Fibroblast of skin of right biceps (primary cell): ENCODE results near the gene HIBADH.
"Not testable (repeated sequence)": the region's sequence is repeated elsewhere in the genome, so short reads cannot be mapped to it uniquely, and the experiment has no call there.

Experiments used
- DNase-seq: peaks from one replicate; pipeline ENCODE4 v3.0.0-alpha.2; 2013

The HIBADH gene

DNA sequence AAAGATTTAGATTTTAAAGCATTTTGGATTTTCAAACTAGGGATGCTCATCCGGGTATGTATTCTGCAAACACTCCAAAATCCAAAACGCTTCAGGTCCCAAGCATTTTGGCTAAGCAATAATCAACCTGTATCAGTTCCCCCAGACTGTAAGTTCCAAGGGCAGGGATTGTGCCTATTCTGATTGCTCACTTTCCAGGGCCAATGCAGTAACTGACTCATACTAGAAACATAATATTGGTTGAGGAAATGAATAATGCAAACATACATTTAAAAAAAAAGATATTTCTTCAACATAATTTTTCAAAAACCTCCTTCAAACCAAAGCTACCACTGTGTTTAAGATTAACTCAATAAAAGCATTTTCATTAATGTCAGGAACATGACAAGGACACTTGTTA, 69.5 kb downstream of the HIBADH start:
- DNase-seq: peak; percentile 22

DNA sequence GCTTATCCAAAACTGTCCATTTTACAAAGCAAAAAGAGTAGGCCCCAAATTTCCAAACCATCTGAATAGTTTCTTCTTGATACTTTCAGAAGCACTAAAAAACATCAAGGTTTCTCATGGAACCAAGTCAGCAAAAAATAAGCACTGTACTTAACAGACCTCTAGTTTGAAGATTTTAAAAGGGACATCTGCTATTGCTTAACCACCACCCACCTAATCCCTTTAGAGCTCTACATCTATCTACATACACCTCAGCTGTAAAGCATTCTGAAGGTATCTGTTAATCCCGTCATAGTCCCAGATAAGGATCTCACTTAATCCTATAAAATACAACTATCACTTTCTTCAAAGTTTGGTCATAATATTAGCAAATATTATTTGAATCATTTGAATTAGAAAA, 72.3 kb downstream of the HIBADH start:
- no peak for DNase-seq

DNA sequence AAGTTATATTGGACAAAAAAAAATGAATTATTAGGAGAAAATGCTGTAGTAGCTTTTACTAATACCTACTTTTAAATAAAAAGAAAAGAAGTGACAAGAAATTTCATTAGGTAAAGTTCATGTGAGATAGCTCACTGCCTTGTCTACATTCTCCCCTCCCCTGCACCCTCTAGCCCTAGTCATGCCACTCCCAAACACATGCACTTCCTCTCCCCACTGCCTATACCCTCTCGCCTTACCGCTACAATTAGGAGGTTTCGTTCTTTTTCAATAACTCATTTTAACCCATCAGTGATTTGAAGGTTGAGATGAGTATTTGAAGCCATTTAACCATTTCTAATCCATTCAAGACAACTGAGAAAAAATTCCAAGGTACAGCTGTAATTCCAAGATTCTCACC, 75.3 kb downstream of the HIBADH start:
- DNase-seq: no peak

DNA sequence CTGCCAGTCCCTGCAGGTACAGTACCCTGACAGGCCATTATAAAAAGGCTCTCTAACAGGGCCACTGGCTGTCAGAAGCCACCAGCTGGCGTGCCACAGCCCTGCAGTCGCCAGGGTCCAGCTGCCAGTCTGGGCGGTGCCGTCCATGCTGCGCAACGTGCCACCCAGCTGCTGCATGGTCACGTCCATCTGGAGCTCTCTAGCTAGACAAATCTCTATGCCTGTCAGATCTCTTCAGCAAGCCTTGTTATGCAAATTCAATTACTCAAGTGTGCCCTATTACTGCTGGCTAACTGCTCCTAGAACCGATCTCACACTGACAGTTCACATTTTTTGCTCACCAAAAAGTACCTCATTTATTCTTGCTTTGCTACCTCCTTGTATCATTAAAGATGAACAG, 75.9 kb downstream of the HIBADH start:
- DNase-seq: no peak

DNA sequence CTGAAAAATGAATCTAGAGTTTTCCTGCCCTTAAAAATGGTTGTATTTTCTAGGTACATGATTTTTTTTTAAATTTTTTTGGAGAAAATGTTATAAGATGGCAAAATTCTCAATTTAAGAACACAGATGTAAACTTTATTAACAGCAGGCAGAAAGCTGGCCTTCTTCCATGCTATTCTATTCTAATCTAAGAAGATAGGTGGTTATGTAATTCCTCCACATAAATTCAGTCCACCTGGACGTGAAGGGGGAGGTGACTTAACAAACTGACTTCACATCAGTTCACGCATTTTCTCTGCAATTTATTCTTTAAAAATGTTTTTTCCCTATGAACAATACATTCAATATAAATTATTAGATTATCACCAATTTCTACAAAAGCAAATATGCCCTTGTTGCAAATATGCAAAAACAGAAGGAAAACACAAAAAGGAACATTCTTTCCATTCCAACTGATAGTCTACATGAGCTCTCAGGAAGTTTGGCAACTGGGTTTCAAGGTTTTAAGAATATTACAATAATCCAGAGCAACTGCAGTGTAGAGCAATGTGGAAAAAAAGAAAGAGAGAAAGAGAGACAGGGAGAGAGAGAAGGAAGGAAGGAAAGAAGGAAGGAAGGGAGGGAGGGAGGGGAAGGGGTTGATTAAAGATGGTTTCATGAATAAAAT, 76.8 kb downstream of the HIBADH start:
- DNase-seq: no peak

DNA sequence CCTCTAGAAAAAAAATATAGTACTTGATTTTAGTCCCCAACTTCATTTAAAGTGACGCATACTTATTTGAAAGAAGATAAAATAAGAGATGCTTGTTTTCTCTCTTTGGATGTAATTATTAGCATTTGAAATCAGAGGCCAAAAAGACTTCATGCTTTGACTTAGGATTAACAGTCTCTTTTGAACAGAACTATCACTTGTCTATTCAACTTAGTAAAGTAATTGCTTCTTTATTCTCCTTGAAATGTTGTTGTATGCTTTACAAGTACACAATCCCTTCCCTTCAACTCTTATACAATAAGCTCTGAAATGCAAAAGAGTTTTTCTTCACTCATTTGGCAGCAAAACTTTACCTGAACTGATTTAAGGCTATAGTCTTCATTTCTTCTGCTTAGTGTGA, 80.8 kb downstream of the HIBADH start:
- DNase-seq: no peak

DNA sequence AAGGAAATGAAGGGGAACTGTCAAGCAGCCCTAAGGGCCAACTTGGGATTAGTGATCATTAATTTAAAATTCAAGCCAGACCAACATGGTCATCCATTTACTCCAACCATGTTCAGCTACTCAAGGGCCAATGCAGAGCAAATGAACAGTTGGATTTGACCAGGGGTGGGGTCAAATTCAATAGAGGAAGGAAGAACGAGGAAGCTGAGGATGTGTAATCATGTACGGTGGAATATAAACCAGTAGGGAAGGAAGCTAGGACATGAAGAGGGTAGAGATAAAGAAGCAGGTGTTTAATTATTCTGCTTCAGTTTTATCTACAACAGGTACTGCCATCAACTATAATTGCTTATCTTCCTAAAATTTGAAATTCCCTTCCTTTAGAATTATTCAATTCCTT, 81.6 kb downstream of the HIBADH start:
- no peak for DNase-seq

DNA sequence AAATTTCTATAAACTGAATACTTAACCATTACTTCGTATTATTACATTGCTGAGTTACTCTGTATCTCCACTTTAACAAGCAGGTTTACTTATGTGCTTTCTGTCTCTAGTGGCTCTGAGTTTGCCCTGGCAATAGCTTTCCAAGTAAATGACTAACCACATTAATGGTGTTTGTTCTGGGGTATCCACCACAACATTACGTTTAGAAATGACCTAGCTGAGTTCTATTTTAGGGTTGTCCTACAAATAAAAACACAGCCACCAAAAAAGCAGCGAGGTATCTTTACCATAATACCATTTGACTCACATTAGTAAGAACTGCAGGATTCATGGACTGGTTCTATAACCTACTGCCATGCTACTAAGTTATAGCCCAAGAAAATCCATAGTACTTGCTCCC, 83.1 kb downstream of the HIBADH start:
- DNase-seq: no peak

DNA sequence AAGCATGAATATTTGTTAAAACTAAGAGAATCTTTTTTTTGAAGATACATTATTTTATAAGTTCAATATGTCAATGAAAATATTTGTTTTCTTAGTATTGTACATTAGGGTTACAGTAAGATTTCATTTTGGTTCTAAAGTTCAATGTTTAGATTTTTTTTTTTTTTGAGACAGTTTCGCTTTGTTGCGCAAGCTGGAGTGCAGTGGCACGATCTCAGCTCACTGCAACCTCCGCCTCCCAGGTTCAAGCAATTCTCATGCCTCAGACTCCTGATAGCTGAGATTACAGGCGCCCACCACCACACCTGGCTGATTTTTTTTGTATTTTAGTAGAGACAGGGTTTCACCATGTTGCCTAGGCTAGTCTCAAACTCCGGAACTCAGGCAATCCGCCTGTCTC, 84.5 kb downstream of the HIBADH start:
- DNase-seq: not testable (repeated sequence)

DNA sequence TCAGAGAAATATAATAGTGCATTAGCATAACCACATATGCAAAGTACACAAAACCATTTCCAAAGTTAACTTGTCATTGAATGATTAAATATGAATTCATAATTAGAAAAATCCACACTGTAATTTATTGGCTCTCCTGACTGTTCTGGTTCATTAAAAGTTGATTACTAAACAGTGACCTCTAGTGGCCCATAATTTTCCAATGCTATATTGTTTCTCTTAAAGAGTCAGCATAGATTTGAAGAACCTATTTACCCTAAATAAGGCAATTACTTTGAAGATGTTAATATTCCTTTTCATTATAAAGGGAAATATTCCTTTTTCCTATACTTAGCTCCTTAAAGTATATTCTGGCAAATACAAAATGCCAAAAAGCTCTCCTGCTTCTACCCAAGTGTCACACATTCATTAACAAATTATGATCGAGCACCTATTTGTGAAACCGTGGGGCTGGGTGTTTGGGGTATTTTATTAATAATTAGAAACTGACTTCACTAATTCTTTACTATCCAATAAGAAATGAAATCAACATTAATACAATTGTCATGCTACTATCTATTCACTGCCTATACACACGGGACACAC, 86.2 kb downstream of the HIBADH start:
- peak; percentile 37 for DNase-seq

DNA sequence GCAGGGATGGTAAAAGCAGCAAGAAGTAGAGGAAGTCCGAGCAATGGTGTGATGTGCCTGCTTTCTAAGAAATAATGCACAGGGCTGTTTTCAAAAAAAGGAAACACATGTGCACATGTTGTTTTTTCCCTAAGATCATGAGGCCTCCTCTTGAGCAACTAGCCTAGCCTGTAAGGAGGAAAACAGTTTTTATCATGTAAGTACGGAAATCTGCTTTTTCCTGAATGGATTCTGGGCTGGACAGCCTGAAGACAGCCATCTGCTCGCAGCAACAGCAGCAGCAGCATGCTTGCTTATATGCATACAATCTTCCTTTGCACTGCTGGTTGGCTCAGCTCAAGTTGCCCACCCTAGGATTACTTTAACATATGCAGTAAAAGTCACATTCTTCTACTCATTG, 87.1 kb downstream of the HIBADH start:
- DNase-seq: no peak

DNA sequence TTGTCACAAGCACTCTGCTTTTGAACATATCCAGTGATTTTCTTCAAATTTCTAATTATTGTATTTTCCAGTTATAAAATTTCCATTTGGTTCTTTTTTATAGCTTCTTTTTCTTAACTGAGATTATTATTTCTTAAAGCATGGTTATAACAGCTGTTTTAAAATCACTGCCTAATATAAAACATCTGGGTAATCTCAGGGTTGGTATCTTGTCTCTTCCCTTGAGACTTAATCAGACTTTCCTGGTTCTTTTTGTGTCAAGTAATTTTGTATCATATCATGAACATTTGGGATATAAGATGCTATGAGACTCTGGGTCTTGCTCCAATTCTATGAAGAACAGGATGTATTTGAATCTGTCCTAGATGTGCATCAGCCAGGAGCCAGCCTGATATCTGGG, 93.6 kb downstream of the HIBADH start:
- no peak for DNase-seq

DNA sequence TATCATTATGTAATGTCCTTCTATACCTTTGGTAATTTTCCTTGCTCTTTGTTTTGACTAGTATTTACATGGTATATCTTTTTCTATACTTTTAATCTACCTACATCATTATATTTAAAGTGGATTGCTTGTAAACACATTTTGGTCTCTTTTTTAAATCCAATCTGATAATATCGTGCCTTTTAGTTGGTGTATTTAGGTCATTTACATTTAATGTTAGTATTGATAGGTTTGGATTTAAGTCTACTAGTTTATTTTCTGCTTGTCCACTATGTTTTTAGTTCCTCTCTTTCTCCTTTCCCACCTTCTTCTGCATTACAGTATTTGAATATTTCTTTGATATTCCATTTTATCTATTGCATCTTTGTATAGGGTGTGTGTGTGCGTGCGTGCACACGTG, 95.4 kb downstream of the HIBADH start:
- DNase-seq: no peak

DNA sequence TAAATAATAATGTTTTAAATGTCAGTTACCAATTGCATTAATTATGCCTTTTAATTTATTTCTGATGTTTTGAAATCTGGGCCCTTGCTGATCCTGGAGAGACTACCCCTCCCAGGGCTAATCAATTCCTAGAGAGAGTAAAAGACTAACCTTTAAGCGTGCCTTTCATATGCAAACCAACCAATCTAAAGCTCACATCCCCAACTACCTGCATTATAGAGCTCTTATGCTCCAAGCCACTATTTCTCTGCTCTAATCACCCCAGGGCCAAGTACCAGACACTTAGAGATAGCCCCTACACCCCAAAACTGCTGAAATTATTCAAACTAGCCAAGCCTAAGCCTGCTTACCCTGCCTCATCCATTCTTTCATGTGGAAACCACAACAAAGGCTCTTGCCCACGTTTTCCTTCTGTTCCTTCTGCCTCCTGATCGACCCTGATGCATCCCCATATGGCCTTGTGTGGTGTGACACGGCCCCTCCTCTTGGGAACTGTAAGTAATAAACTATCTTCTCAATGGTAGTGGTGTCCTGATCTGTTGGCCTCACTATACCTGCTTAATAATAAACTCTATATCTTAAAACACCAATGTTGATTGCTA, 97.7 kb downstream of the HIBADH start:
- no peak for DNase-seq

DNA sequence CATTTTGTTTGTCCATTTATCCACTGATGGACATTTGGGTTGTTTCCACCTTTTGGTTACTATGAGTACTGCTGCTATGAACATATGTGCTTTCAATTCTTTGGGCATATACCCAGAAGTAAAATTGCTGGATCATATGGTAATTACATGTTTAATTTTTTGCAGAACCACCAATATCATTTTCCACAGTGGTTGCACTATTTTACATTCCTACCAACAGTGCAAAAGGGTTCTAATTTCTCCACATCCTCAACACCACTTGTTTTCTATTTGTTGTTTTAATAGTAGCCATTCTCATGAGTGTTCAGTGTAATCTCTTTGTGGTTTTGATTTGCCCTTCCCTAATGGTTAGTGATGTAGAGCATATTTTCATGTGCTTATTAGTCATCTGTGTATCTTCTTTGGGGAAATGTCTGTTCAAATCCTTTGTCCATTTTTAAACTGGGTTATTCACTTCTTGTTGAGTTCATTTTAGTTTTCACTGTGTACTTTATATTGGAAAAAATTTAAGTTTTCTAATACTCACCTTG, 101.9 kb downstream of the HIBADH start:
- DNase-seq: peak; percentile 73

DNA sequence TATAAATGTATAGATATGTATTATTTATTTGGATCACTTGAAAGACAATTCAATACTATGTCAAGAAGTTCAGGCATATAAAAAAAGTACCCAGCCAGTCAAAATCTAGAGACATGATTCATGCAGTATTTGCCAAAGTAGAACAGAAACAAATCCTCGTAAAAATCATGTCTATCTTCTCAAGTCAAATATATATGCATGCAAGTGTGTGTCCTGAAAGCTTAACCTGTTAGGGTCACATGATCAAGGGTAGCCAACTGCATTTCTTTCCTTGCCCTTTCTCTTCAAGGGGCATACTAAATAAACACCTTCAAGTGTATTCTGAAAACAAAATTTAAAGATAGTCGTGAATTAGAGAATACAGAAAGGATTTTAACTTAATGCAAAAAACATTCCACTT, 107.0 kb downstream of the HIBADH start:
- DNase-seq: no peak

DNA sequence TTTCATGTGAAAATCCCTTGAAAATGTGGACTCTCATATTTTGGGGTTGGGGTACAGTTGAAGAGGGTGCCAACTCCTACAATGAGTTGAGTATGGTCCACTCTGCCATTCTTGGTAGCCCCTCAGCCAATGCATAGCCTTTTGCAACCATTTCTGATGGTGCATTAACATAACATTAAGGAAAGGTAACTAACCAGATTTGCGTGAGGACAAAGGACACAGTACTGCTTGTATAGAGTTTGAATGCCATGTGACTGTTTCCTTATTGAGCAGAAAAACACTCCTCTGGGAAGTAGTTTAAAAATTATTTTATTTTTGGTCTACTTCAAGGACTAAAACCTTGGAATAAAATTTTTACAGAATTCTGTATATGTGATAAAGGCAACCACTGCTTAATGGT, 107.9 kb downstream of the HIBADH start:
- no peak for DNase-seq

DNA sequence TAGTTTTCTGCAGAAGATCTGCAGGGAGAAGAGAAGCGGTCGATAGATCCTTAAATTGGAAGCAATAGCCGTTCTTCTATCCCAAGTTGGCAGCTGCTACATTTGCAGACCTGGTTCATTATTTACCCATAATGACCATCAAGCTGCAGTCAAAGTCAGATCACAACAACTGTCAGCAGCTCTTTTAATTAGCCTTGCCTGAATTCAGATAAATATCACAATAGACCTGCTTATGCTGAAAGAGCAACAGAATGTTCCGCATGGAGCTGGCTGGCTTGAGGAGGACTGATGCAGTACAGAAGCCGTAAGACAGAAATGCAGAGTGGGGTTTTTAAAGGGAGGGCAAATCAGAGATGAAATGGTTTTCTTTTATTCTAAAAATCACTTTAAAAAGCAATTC, 109.4 kb downstream of the HIBADH start:
- no peak for DNase-seq

DNA sequence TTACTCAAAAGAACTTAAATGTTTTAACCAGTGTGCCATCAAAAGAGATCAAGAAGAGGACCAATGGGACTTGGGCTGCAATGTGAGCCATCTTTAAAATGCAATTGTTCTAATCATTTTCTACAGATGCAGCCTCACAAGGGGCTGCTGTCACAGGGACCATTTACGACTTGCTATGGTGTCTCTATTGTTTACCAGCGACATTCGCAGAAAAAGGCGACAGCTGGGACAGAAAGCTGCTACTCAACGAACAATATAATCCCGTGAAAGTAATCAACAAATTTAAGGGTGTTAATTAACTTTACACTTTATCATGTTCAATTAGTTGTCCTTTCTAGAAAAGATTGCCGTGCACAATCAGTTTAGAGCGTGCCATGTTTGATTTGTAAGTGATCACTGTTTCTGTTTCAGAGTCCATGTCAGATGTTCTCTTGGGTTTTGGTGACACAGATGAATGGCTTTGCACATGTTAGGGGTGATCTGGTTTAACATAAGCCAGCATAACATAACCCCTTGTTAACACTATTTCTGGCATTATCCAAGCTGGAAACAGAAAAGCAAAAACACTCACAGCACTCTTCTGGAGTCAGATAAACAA, 110.8 kb downstream of the HIBADH start:
- no peak for DNase-seq

DNA sequence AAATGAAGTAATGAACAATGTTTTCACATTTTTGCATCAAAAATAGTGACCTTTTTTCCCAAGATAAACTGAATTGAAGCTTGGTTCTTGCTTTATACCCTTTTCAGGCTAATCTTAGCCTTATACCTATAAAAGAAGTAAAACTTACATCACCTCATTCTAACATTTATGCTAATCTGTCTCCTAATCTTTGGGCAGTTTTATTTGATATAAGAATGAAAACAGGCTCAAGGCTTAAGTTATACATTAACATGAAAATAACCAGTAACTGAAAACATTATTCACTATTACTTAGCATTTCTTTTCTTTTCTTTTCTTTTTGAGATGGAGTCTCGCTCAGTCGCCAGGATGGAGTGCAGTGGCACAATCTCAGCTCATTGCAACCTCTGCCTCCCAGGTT, 113.1 kb downstream of the HIBADH start:
- no peak for DNase-seq

DNA sequence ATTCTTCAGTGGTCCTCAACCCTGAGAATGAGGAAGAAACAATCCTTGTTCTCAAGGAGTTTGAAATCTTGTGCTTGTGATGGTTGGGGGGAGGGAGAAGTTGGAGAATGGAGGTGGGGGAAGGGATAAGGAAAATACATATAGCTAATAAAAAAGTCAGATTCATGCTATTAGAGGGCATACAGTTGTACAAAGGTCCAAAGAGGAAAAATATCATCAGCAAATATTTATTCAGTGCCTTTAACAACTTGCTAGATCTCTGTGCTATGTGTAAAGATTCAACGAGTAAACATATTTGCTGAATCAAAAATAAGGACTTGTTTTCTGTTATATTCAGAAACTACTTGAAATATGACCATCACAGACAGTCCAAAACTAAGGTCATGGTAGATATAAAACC, 114.4 kb downstream of the HIBADH start:
- DNase-seq: no peak

DNA sequence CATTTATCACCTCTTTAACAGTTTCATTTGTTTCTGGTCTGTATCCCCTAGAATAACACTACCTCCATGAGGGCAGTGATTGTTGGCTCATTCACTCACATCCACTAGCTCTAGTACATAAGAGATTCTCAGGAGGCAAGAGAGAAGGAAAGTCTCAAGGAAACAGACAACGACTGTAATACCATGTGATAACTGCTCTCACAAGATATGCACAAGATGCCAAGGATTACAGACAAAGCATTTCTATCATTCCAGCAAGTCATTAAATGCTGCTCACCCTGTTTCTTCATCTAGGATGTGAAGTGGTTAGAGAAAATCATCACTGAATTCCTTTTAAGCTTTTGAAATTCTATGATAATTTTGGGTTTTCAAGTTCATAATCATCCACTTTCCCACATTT, 115.3 kb downstream of the HIBADH start:
- DNase-seq: peak; percentile 51

DNA sequence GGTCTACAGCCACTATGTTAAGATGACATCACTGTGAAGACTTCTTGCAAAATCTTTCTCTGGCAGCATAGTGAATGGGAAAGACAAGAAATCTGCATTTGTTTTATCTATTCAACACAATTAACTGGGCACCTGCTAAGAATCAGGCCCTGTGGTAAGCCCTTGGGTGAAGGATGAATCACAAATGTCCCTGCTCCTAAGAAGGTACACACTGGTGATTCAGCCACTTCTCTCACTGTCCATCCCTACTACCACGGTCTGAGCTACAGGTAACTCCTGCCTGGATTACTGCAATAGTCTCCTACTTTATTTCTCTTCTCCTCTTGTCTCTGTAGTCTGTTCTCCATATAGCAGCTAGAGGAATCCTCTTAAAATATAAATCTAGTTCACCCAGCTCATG, 116.1 kb downstream of the HIBADH start:
- no peak for DNase-seq

DNA sequence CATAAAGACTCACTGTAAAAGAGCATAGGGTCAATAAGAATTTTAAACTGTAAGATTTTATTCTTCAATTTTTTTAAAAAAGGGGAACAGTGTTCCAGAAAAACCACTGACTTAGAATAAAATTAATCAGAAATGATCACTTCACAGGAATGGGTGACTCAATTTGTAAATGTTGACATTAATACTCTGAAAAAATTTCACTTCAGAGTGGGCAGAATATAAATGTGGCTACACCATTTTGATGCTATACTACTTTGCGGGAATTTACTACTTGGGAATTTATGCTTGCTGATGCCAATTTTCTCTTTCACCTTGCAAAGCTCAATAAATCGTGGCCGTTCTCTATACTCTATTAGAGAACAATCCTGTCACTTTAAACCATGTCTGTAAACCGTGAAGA, 126.9 kb downstream of the HIBADH start:
- no peak for DNase-seq
